ENCODE measurements around the gene UPK3BL2.
"Not testable (repeated sequence)": the region's sequence is repeated elsewhere in the genome, so short reads cannot be mapped to it uniquely, and the experiment has no call there.

UPK3BL2 gene

GRCh38 chr7:102527822-102528793 is 15.4 kb downstream of the UPK3BL2 start:
- DNase-seq (ENCODE audit: low read depth): not testable (repeated sequence)

DNA sequence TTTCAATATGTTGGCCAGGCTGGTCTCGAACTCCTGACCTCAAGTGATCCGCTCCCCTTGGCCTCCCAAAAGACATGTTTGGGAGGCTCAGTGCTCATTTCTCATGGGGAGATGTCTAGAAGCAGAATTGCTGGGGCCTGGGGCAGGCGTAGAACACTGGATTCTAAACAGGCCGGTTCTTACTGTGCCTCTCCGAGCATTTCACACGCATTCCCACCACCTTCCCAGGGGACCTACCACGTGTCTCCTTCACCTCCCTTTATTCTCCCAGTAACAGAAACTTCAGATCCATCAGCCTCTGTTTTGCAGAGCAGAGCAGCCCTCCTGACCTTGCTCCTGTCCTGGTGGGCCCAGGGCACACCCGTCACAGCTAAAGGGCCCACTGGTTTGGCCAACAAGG is 16.3 kb downstream of the UPK3BL2 start:
- DNase-seq (ENCODE audit: low read depth): not testable (repeated sequence)

GRCh38 chr7:102524803-102525202 is 18.7 kb downstream of the UPK3BL2 start:
- DNase-seq (ENCODE audit: low read depth): not testable (repeated sequence)

DNA sequence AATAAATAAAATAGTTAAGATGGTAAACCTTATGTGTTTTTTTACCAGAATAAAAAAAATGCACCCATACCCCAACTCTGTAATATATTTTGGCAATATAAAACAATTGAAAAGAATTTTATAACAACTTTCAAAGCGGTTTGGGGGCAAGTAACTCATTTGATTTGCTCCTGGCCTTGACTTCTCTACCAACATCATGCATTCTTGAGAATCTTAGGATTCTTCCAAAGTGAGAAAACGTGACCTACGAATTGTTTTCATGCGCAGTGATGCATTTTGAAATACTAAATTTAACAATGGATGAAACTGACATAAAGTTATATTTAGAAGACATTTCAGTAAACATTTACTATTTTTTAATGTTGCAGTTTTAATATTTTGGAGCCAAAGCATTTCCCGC is 22.7 kb downstream of the UPK3BL2 start:
- DNase-seq (ENCODE audit: low read depth): not testable (repeated sequence)

GRCh38 chr7:102517550-102518147 is 25.8 kb downstream of the UPK3BL2 start, which contains the start of gene RASA4B:
RASA4B (minus strand) TSS chr7:102517777; CDS start chr7:102517710, 67 bp downstream.
- DNase-seq (ENCODE audit: low read depth): not testable (repeated sequence)

- not testable (repeated sequence) for DNase-seq (ENCODE audit: low read depth)
Observed at GRCh38 chr7:102516951-102517350, 26.5 kb downstream of the UPK3BL2 start.

DNA sequence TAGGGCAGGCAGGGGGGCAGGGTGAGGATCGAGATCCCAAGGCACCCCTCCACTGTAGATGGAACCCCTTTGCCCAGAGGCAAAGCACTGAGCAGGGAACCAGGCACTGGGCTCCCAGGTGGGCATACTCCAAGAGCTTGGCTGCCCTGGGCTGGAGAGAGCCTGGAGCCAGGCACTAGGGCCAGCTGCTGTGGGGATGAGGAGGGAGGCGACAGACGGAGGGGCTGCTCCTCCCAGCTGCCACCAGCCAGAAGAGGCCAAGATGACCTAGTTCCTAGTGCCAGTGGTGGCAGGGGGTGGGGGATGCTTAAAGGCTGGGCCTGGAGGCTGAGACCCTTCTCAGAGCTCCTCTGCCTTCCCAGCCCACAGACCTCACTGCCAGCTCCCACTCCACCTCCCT is 27.6 kb downstream of the UPK3BL2 start:
- not testable (repeated sequence) for DNase-seq (ENCODE audit: low read depth)

GRCh38 chr7:102514881-102515721 is 28.4 kb downstream of the UPK3BL2 start:
- not testable (repeated sequence) for DNase-seq (ENCODE audit: low read depth)

DNA sequence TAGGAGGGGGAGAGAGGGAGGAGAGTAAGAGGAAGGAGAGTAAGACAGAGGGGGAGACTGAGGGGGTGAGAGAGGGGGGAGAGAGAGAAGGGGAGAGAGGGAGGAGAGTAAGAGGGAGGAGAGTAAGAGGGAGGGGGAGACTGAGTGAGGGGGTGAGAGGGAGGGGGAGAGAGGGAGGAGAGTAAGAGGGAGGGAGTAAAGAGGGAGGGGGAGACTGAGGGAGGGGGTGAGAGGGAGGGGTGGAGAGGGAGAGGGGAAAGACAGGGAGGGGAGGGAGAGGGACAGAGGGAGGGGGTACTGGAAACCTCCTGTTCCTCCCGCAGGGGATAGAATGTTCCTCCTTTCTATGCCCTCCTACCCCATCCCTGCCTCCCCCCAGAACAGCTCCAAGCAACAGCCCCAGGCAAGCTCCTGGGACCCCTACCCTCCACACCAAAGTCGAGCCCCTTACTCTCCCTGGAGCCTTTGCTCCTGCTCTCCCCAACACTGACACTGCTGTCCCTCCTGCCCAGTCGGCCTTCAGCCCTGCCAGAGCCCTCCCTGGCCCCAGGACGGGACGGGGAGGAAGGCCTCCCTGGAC is 30.8 kb downstream of the UPK3BL2 start:
- DNase-seq (ENCODE audit: low read depth): peak; percentile 33

GRCh38 chr7:102511860-102512522 is 31.5 kb downstream of the UPK3BL2 start:
- DNase-seq (ENCODE audit: low read depth): not testable (repeated sequence)

GRCh38 chr7:102510575-102510974 is 32.9 kb downstream of the UPK3BL2 start:
- DNase-seq (ENCODE audit: low read depth): not testable (repeated sequence)

DNA sequence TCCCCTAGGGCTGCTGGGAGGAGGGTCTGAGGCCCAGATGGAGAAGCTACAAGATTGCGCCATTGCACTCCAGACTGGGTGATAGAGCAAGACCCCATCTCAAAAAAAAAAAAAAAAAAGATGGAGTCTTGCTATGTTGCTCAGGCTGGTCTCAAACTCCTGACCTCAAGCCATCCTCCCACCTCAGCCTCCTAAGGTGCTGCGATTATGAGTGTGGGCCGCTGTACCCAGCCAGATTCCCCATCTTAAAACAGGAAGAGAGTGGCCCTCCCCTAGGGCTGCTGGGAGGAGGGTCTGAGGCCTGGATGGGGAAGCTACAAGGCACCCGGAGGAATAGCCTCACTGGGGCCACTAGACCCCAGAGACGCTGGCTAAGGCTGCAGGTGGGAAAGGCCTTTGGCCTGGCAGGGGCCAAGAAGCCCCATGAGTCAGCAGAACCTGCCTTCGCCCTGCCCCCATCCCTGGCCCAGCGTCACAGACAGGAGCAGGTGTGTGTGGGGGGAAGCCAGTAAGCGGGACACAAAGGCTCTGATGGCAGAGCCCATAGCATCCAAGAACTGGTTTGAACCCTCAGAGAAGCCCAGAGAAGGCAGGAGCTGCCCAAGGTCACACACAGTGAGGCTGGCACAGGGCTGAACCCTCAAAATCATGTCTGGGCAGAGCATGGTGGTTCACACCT is 35.9 kb downstream of the UPK3BL2 start:
- DNase-seq (ENCODE audit: low read depth): not testable (repeated sequence)

DNA sequence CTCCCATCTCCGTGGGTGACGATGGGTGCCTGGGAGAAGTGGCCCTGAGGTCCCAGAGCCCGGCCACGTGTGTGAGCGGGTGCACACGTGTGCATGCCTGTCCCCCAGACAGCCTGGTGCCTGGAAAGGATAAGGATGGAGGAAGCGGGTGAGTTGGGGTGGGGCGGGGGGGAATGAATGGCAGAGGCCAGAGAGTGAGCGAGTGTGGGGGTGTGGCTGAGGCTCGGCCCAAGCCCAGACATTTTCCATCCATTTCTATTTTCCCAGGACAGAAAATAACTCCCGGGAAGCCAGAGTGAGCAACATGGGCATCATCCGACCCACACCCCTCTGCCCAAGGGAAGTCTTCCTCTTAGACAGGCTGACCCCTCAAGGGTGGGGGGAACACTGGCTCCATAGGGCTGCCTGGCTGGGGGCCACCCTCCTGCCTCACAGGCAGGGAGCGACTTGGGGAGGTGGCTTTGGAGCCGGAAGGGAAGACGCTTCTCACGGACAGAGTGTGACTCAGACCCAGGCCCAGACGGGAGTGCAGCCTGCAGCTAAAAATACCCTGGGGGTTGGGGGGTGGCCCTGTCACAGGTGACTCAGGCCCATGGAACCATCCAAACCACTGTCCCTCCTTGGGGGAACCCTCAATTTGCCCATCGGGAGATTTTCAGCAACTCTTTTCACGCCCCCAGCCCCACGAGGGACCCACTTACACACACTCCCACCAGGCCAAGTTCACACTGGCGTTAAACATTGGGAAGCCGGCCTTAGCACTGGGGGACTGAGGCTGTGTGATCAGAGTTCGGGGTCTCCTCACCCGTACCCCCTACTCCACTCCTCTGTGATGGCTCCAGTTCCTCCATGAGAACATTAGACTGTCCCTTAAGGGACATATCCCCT is 38.0 kb downstream of the UPK3BL2 start:
- DNase-seq (ENCODE audit: low read depth): not testable (repeated sequence)

GRCh38 chr7:102503141-102503540 is 40.4 kb downstream of the UPK3BL2 start:
- DNase-seq (ENCODE audit: low read depth): not testable (repeated sequence)

- not testable (repeated sequence) for DNase-seq (ENCODE audit: low read depth)
Observed at GRCh38 chr7:102498321-102498720, 45.2 kb downstream of the UPK3BL2 start.

GRCh38 chr7:102497308-102497707 is 46.2 kb downstream of the UPK3BL2 start:
- DNase-seq (ENCODE audit: low read depth): not testable (repeated sequence)

GRCh38 chr7:102496861-102497260 is 46.6 kb downstream of the UPK3BL2 start:
- not testable (repeated sequence) for DNase-seq (ENCODE audit: low read depth)

GRCh38 chr7:102494473-102495149 is 48.9 kb downstream of the UPK3BL2 start:
- DNase-seq (ENCODE audit: low read depth): not testable (repeated sequence)

DNA sequence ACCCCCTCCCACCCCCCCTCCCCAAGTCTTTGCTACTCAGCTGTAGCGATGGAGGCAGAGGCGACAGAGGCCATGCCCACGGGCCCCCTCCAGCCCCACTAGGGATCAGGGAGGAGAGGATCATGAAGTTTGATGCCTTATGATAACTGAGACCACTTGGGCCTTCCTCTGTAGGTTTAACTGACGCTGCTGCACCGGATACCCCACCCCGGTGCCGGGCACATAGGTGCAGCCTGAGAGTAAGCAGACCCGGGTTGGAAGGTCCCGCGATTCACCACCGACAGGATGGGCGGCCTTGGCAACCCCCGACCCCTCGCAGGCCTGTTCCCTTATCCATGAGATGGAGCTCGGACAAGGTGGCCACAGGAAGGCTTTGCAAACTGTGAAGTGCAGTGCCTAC is 49.5 kb downstream of the UPK3BL2 start:
- not testable (repeated sequence) for DNase-seq (ENCODE audit: low read depth)
